ENCODE data around the gene SLCO2A1. TPM values are rescaled to one million over a fixed set of nuclear protein-coding genes. Genes with fewer than 3 reads are reported as not detected.

The SLCO2A1 gene
- polyA plus RNA-seq, 1 donor (not counting 4 experiments of a cell fraction or from before 2014, with no cell fraction given) = 0.80 TPM

- Histone ChIP-seq H2AFZ (ENCODE audit: control insufficient read depth, low read length) (no peak overlapping the region), H3K27ac (ENCODE audit: control insufficient read depth, insufficient read depth, low read length) (no peak overlapping the region), H3K79me2 (ENCODE audit: control insufficient read depth, insufficient read depth, low read length) (no peaks in the 10 kb centered on the region), H3K9ac (ENCODE audit: control insufficient read depth, extremely low read depth, insufficient read depth, low read length) (no peak overlapping the region), H3K9me1 (ENCODE audit: control insufficient read depth, extremely low read depth, insufficient read depth, low read length) (no peaks in the 10 kb centered on the region), H3K4me1 (ENCODE audit: control insufficient read depth, extremely low read depth, insufficient read depth, low read length) (no peaks in the 10 kb centered on the region), H3K9me3 (ENCODE audit: control insufficient read depth, low read depth, low read length) (no peaks in the 10 kb centered on the region), H3K27me3 (ENCODE audit: control insufficient read depth, extremely low read depth, insufficient read depth, low read length) (no peaks in the 10 kb centered on the region), H3K4me2 (ENCODE audit: control insufficient read depth, extremely low read depth, insufficient read depth, low read depth, low read length) (no peak overlapping the region), H4K20me1 (ENCODE audit: control insufficient read depth, extremely low read depth, insufficient read depth, low read length) (no peaks in the 10 kb centered on the region), H3K36me3 (ENCODE audit: control insufficient read depth in 2 of 2, extremely low read depth in 1 of 2, insufficient read depth in 2 of 2, low read length in 2 of 2) (no peaks in the 10 kb centered on the region), H3K4me3 (ENCODE audit: control insufficient read depth in 2 of 3, extremely low read depth in 1 of 3, insufficient read depth in 2 of 3, low read depth in 1 of 3, low read length in 3 of 3) (no peak overlapping the region)
- no peak for DNase-seq (ENCODE audit: low read depth, low spot score)
- dilution Hi-C loops (cut with MboI; ENCODE audit: extremely low pct_ligation_motif_present, low sequenced_read_pairs) = no loop called here
- no peak for FAIRE-seq
- TF ChIP-seq EZH2 (IDR thresholded peaks at IDR 0.05; ENCODE audit: low read length) (no peak), CTCF (optimal IDR thresholded peaks at IDR 0.05 in 1 of 3, IDR thresholded peaks at IDR 0.05 in 1 of 3, conservative IDR thresholded peaks at IDR 0.05 in 1 of 3; ENCODE audit: extremely low read depth in 1 of 3, insufficient read depth in 2 of 3, low read length in 3 of 3) (no peak)
These were observed 48.6 kb upstream of the SLCO2A1 start for GRCh38 chr3:134078169-134078831.

- H3K27me3 ChIP-seq (ENCODE audit: control insufficient read depth, extremely low read depth, insufficient read depth, low read length) = no peaks in the 10 kb centered on the region
- no peaks in the 10 kb centered on the region for H3K79me2 ChIP-seq (ENCODE audit: control insufficient read depth, insufficient read depth, low read length)
- FAIRE-seq = no peak
- H3K36me3 ChIP-seq (ENCODE audit: control insufficient read depth in 2 of 2, extremely low read depth in 1 of 2, insufficient read depth in 2 of 2, low read length in 2 of 2) = no peaks in the 10 kb centered on the region
- H3K9me3 ChIP-seq (ENCODE audit: control insufficient read depth, low read depth, low read length) = no peaks in the 10 kb centered on the region
- H4K20me1 ChIP-seq (ENCODE audit: control insufficient read depth, extremely low read depth, insufficient read depth, low read length) = no peaks in the 10 kb centered on the region
- dilution Hi-C loops (cut with MboI; ENCODE audit: extremely low pct_ligation_motif_present, low sequenced_read_pairs) = no loop called here
- H3K4me3 ChIP-seq (ENCODE audit: control insufficient read depth in 2 of 3, extremely low read depth in 1 of 3, insufficient read depth in 2 of 3, low read depth in 1 of 3, low read length in 3 of 3) = no peak overlapping the region
- no peak overlapping the region for H3K4me2 ChIP-seq (ENCODE audit: control insufficient read depth, extremely low read depth, insufficient read depth, low read depth, low read length)
- H3K4me1 ChIP-seq (ENCODE audit: control insufficient read depth, extremely low read depth, insufficient read depth, low read length) = no peaks in the 10 kb centered on the region
- no peak overlapping the region for H3K9ac ChIP-seq (ENCODE audit: control insufficient read depth, extremely low read depth, insufficient read depth, low read length)
- H3K27ac ChIP-seq (ENCODE audit: control insufficient read depth, insufficient read depth, low read length) = no peak overlapping the region
- no peak overlapping the region for H2AFZ ChIP-seq (ENCODE audit: control insufficient read depth, low read length)
- DNase-seq (ENCODE audit: low read depth, low spot score) = no peak
- no peak for TF ChIP-seq CTCF (optimal IDR thresholded peaks at IDR 0.05 in 1 of 3, IDR thresholded peaks at IDR 0.05 in 1 of 3, conservative IDR thresholded peaks at IDR 0.05 in 1 of 3; ENCODE audit: extremely low read depth in 1 of 3, insufficient read depth in 2 of 3, low read length in 3 of 3)
- TF ChIP-seq EZH2 (IDR thresholded peaks at IDR 0.05; ENCODE audit: low read length) = no peak
- no peaks in the 10 kb centered on the region for H3K9me1 ChIP-seq (ENCODE audit: control insufficient read depth, extremely low read depth, insufficient read depth, low read length)
These were observed 48.0 kb upstream of the SLCO2A1 start for GRCh38 chr3:134077649-134078161.

Data from keratinocyte (primary cell).